Prostate gland (tissue), 2 donors: ENCODE measurements around the gene MCF2L2. TPM values are rescaled to one million over a fixed set of nuclear protein-coding genes. Genes with fewer than 3 reads are reported as not detected.

Experiments used
- DNase-seq: peaks from one replicate; pipeline ENCODE4 v3.0.0-alpha.2; 2019; ENCODE audit warnings: low spot score
- H3K27ac ChIP-seq, 2 donors: fragments of 200-600 bp; sonication (generic); 2 replicates each; pipeline ENCODE4 v1.5.1; 2017 to 2019
- H3K27me3 ChIP-seq: fragments of 200-600 bp; sonication (generic); replicated peaks from 2 replicates; pipeline ENCODE4 v1.5.1; 2019; ENCODE audit not compliant: insufficient read depth
- H3K36me3 ChIP-seq, 2 donors: fragments of 200-600 bp; sonication (generic); 1 replicate in 1 of 2; 2 replicates in 1 of 2; pipeline versions ENCODE4 v1.5.1 to v1.8.1; 2017 to 2019
- H3K4me1 ChIP-seq: fragments of 200-600 bp; sonication (generic); replicated peaks from 2 replicates; pipeline ENCODE4 v1.5.1; 2019
- H3K4me3 ChIP-seq, 2 donors: fragments of 200-600 bp; sonication (generic); 2 replicates each; pipeline ENCODE4 v1.5.1; 2017 to 2019
- H3K9me3 ChIP-seq: fragments of 200-600 bp; sonication (generic); 2 replicates; pipeline ENCODE4 v1.5.1; 2017
- POLR2A ChIP-seq: fragments of 450-650 bp; IDR thresholded peaks from one replicate; pipeline ENCODE4 v1.6.1; 2016; ENCODE audit warnings: antibody characterized with exemption, mild to moderate bottlenecking
- POLR2AphosphoS5 ChIP-seq: sonication (generic); formaldehyde crosslinking; IDR thresholded peaks from one replicate; pipeline ENCODE4 v1.6.1; 2017; ENCODE audit warnings: antibody characterized with exemption
- WGBS: methylation state at CpG from one replicate; pipeline ENCODE4 v1.1.5; 2018; 5-methylcytosine and 5-hydroxymethylcytosine counted together
- intact Hi-C: fragments of 100-400 bp; cut with DNase I; formaldehyde crosslinking; loops from one replicate; pipeline ENCODE4 v1.14.2; 2022
- total RNA-seq, 2 donors: library from RNA; depleted of rRNA; stranded (reverse); fragments of >200 nt; gene quantifications; one replicate each; pipeline ENCODE4 v1.1.0, GENCODE V29; 2016
- TF ChIP-seq, protein P1 (sequence below), 4 experiments: fragments of 200-600 bp in 2 of 4; fragments of 450-650 bp in 2 of 4; sonication (generic) in 2 of 4; IDR thresholded peaks; 1 replicate in 3 of 4; 2 replicates in 1 of 4; pipeline ENCODE4 v1.5.1; 2016 to 2019; ENCODE audit warnings: antibody characterized with exemption in 4 of 4, mild to moderate bottlenecking in 2 of 4, moderate library complexity in 2 of 4

The MCF2L2 gene
- total RNA-seq, 2 donors from 2014 or later = 0.41 to 4.0 TPM

- TF ChIP-seq POLR2AphosphoS5 (no peak), POLR2A (no peak)
- TF ChIP-seq, protein P1, sequence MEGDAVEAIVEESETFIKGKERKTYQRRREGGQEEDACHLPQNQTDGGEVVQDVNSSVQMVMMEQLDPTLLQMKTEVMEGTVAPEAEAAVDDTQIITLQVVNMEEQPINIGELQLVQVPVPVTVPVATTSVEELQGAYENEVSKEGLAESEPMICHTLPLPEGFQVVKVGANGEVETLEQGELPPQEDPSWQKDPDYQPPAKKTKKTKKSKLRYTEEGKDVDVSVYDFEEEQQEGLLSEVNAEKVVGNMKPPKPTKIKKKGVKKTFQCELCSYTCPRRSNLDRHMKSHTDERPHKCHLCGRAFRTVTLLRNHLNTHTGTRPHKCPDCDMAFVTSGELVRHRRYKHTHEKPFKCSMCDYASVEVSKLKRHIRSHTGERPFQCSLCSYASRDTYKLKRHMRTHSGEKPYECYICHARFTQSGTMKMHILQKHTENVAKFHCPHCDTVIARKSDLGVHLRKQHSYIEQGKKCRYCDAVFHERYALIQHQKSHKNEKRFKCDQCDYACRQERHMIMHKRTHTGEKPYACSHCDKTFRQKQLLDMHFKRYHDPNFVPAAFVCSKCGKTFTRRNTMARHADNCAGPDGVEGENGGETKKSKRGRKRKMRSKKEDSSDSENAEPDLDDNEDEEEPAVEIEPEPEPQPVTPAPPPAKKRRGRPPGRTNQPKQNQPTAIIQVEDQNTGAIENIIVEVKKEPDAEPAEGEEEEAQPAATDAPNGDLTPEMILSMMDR (IDR thresholded peaks at IDR 0.05) = no peak
- DNase-seq = no peak
- Histone ChIP-seq H3K9me3 (no peaks in the 10 kb centered on the region), H3K4me1 (no peaks in the 10 kb centered on the region), H3K27me3 (no peaks in the 10 kb centered on the region), H3K27ac (no peak overlapping the region), H3K4me3 (no peak overlapping the region), H3K36me3 (no peaks in the 10 kb centered on the region)
- intact Hi-C loops = no loop called here
Measured at GRCh38 chr3:183410759-183411158, 17.7 kb downstream of the MCF2L2 start.

DNA sequence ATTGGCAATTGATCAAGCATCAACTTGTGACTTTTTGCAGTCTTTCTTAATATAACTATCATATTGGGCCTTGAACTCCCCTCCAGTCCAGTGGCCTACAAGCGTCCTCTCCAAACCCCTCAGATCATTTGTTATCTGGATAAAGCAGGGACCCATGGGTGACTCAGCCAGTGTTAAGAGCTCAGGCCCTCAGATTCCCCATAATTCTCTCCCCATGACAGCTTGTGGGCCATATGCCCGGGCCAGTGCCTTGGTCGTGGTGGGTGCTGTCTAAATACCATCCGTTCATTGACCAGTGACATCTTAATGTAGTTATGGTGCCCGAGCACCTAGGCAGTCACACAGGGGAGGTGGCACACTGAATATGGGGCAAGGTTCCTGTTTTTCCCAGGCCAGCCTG lies 18.1 kb downstream of the MCF2L2 start:
- no peak overlapping the region for H3K4me3 ChIP-seq
- no peaks in the 10 kb centered on the region for H3K27me3 ChIP-seq
- no peaks in the 10 kb centered on the region for H3K4me1 ChIP-seq
- H3K27ac ChIP-seq = no peak overlapping the region
- 72% methylated on average over 5 of the region's 5 CpGs for WGBS
- intact Hi-C loops = no loop called here
- TF ChIP-seq, protein P1 (IDR thresholded peaks at IDR 0.05) = no peak
- TF ChIP-seq POLR2A = no peak
- no peak for TF ChIP-seq POLR2AphosphoS5
- no peak for DNase-seq
- no peaks in the 10 kb centered on the region for H3K36me3 ChIP-seq
- no peaks in the 10 kb centered on the region for H3K9me3 ChIP-seq

DNA sequence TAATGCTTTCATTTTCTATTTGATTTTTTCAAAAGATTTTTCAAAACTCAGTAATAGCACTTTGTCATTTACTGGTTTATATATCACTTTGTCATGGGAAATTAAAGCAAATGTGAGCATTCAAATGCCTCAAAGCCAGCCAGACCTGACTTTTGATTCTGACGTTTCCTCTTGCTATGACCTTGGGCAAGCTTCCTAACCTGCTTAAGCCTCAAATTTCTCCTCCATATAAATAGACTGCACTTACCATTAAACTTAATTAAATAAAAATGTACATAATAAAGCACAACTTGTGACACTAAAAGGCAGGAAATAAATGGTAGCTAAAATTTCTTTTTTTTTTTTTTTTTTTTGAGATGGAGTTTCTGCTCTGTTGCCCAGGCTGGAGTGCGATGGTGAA lies 19.2 kb downstream of the MCF2L2 start:
- TF ChIP-seq POLR2A (no peak), POLR2AphosphoS5 (no peak)
- TF ChIP-seq, protein P1 (IDR thresholded peaks at IDR 0.05) = no peak
- WGBS = 42% methylated on average over 2 of the region's 2 CpGs
- no peak overlapping the region for H3K27ac ChIP-seq

GRCh38 chr3:183401678-183402077 lies 26.7 kb downstream of the MCF2L2 start:
- Histone ChIP-seq H3K27me3 (no peaks in the 10 kb centered on the region), H3K4me3 (no peak overlapping the region), H3K9me3 (no peaks in the 10 kb centered on the region), H3K36me3 (no peaks in the 10 kb centered on the region), H3K4me1 (no peaks in the 10 kb centered on the region), H3K27ac (no peak overlapping the region)
- no peak for TF ChIP-seq POLR2AphosphoS5
- no peak for TF ChIP-seq POLR2A
- TF ChIP-seq, protein P1 (IDR thresholded peaks at IDR 0.05) = no peak
- intact Hi-C loops = no loop called here
- no peak for DNase-seq
- 95% methylated on average over 1 of the region's 1 CpG for WGBS

More for the DNA sequence above, 19.2 kb downstream of the MCF2L2 start:
- Histone ChIP-seq H3K9me3 (no peaks in the 10 kb centered on the region), H3K4me3 (no peak overlapping the region), H3K27me3 (no peaks in the 10 kb centered on the region), H3K4me1 (no peaks in the 10 kb centered on the region), H3K36me3 (no peaks in the 10 kb centered on the region)
- no peak for DNase-seq
- intact Hi-C loops = no loop called here

GRCh38 chr3:183400352-183400751 lies 28.1 kb downstream of the MCF2L2 start:
- Histone ChIP-seq H3K27ac (no peak overlapping the region), H3K4me1 (no peaks in the 10 kb centered on the region), H3K36me3 (no peaks in the 10 kb centered on the region), H3K4me3 (no peak overlapping the region), H3K9me3 (no peaks in the 10 kb centered on the region), H3K27me3 (no peaks in the 10 kb centered on the region)
- intact Hi-C loops = no loop called here
- WGBS = 71% methylated on average over 13 of the region's 13 CpGs
- TF ChIP-seq, protein P1 (IDR thresholded peaks at IDR 0.05) = no peak
- TF ChIP-seq POLR2A (no peak), POLR2AphosphoS5 (no peak)
- no peak for DNase-seq
